ENCODE results near the gene MLLT10.
"Not testable (repeated sequence)": the region's sequence is repeated elsewhere in the genome, so short reads cannot be mapped to it uniquely, and the experiment has no call there.

Gene MLLT10

GRCh38 chr10:21588159-21588558 lies 54.1 kb downstream of the MLLT10 start:
- not testable (repeated sequence) for DNase-seq

- no peak for DNase-seq
Measured at GRCh38 chr10:21593986-21594385, 60.0 kb downstream of the MLLT10 start.

- no peak for DNase-seq
Measured at GRCh38 chr10:21599582-21599981, 65.5 kb downstream of the MLLT10 start.

- DNase-seq: no peak
Measured at GRCh38 chr10:21600804-21601433, 66.9 kb downstream of the MLLT10 start.

- no peak for DNase-seq
Measured at GRCh38 chr10:21602313-21602712, 68.3 kb downstream of the MLLT10 start.

DNA sequence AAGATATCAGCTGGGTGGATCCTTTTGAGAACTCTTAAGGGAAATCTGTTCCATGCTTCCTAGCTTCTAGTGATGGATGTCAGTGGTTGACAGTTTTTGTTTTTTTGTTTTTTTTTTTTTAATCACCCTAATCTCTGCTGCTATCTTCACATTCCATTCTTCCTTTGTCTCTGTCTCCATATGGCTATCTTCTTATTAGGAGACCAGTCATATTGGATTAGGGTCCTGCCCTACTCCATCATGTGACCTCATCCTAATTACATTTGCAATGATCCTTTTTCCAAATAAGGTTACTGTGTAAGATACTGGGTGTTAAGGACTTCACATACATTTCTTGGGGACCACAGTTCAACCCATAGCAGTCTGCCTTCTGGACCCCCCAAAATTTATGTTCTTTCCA lies 69.7 kb downstream of the MLLT10 start:
- DNase-seq: no peak

DNA sequence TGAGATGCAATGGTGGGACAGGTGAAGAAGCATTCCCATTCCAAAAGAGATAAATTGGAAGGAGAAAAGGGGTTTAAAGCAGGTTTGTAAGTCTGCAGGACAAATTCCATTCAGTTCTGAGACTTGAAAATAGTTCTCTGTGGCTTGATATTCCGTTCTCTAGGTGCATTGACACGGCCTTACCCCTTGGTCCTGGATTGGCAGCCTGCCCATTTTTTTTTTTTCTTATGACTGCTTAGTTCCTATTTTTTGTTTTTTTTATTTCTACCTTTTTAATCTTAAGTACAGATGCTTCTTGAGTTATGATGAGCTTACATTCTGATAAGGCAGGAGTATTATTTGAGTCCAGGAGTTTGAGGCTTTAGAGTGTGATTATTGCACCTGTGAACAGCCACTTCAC lies 70.6 kb downstream of the MLLT10 start:
- no peak for DNase-seq

- DNase-seq: no peak
Measured at GRCh38 chr10:21607907-21608306, 73.9 kb downstream of the MLLT10 start.

DNA sequence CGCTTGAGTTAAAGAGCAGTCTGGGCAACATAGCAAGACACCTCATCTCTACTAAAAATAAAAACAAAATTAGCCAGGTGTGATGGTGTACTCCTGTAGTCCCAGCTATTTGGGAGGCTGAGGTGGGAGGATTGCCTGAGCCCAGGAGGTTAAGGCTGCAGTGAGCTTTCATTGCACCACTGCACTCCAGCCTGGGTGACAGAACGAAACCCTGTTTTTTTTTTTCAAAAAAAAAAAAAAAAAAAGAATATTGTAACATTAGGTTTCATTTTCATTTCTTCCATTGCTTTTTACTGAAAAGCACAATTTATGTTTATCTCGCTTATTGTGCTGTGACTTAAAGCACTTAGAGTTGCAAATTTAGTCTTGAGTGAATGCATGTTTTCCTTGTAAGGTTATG lies 80.0 kb downstream of the MLLT10 start:
- DNase-seq: no peak

GRCh38 chr10:21617267-21617666 lies 83.2 kb downstream of the MLLT10 start:
- DNase-seq: no peak

DNA sequence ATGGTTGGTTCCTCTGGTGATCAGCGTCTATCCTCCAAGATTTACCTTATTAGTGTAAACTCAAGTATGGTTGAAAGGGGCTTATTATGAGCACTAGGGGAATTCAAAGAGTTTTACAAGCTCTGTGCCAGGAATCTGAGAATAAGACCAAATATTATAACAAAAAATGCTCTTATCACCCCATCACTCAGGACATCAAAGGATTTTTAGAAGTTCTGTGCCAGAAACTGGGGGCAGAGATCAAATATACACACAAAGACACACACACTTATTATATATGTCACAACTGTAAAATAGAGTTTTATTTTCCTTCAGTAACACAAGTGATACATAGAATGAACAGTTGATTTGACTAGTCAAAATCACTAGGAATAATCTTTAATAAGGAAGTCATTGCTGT lies 89.3 kb downstream of the MLLT10 start:
- DNase-seq: no peak

DNA sequence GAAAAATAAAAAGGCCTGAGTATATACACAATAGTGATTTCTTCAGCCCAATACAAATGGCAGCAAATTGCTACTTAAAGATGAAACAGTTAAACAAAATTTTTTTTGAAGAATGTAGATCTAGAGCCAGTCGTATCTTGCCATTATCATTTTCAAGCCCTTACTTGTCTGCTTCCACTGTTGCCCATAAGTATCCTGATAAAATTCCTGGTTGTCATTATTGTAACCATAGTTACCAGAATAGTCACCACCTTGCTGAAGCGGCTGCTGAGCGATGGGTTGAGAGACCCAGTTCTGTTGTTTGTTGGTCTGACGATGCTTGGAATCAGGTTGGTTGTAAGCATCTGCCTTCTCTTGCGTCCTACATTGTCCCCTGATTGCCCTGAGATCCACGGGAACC lies 90.4 kb downstream of the MLLT10 start:
- DNase-seq: not testable (repeated sequence)

GRCh38 chr10:21624951-21625350 lies 90.9 kb downstream of the MLLT10 start:
- DNase-seq: no peak

DNA sequence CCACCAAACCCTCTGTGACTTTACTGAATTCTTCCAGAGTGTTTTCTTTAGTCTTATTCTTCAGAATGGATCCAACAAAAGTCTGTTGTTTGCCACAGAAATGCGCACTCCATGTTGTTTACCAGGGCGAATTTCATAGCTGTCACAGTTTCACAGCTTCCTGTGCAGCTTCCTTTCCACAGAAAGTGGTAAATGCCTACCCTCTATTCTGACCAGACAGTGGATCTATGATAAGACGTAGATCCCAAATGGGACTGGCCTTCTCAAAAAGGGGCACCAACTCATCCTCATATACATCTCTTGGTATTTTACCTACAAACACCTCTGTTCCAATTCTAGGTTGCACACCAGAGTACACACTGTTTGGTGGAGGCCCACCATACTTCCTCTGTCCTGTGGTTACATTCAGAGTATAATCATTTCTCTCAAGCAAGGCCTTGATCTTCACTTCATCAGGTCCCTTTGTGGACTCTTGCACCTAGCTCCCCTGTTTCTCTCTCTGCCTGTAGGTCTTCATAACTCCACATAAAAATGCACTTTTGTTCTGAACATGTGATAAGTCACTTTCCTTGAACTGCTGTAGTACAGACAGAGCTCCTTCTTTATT lies 91.7 kb downstream of the MLLT10 start:
- no peak for DNase-seq

DNA sequence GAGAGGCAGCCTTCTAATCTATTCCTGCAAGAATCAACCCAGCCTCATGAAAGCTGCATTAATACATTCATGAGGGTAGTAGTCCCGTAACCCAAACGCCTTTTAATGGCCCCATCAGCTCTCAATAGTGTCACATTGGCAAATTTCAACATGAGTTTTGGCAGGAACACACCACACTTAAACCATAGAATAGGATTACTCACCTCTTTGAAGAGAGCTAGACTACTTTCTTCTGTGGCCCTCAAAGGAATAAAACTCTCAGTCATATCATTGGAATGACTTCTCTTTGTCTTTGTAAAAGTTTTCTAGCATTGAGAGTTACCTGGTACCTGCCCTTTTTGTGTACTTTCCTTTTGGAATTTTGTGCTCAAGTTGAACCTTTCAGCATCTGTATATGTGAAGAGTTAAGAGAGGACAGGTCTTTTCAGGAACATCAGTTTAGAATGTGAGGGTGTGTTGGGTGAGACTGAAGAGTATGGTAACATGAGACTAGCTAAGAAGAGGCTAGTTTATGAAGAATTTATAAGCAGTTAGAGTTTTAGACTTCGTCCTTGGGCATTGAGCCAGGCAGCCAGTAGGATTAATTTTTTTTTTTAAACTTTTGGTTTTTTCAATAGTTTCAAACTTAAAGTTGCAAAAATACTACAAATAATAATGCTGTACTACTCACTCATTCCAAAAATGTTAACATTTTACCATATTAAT lies 92.6 kb downstream of the MLLT10 start:
- no peak for DNase-seq

GRCh38 chr10:21627331-21627730 lies 93.3 kb downstream of the MLLT10 start:
- DNase-seq: no peak

GRCh38 chr10:21628023-21628422 lies 94.0 kb downstream of the MLLT10 start:
- no peak for DNase-seq

DNA sequence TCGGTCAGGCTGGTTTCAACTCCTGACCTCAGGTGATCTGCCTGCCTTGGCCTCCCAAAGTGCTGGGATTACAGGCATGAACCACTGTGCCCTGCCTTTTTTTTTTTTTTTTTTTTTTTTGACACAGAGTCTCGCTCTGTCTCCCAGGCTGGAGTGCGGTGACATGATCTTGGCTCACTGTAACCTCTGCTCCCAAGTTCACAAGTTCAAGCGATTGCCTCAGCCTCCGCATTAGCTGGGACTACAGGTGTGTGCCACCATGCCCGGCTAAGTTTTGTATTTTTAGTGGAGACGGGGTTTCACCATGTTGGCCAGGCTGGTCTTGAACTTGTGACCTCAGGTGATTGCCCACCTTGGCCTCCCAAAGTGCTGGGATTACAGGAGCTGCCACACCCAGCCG lies 94.6 kb downstream of the MLLT10 start:
- not testable (repeated sequence) for DNase-seq

GRCh38 chr10:21634599-21635365 lies 100.8 kb downstream of the MLLT10 start:
- no peak for DNase-seq

- no peak for DNase-seq
Measured at GRCh38 chr10:21637795-21638194, 103.8 kb downstream of the MLLT10 start.

- DNase-seq: no peak
Measured at GRCh38 chr10:21638681-21639080, 104.6 kb downstream of the MLLT10 start.

- no peak for DNase-seq
Measured at GRCh38 chr10:21648040-21648439, 114.0 kb downstream of the MLLT10 start.

DNA sequence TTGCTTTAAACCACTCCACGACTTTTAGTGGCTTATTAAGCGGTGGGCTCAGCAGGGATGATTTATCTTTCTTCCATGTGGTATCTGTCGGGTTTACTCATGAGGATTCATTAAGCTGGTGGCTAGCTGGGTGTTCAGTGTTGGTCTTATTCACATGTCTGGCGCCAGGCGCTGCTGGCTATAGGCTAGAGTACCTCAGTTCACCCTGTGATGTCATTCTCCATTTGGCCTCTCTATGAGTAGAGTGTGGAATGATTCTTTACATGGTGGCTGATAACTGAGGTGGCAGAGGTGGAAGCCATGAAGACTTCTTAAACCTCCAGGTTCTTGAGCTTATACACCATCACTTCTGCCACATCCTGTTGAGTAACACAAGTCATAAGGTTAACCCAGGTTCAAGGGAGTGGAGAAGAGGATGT lies 115.4 kb downstream of the MLLT10 start:
- no peak for DNase-seq

DNA sequence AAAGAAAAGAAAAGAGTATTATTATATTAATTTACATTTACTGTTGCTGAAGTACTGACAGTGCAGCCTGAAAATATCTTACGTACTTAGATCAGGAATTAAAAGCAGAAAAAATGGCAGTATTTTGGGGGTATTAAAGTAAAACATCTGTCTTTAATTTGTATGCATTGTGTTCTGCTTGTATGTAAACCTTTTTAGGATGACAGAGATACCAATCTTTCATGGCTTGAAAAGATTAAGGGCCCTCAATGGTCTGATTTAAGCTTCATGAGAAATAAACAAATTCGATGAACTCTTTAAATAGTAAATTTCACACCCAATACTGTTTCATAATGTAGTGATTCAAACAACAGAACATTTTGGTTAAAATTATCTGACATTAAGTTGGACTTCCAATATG lies 116.3 kb downstream of the MLLT10 start:
- DNase-seq: no peak

Data from activated gamma-delta T cell treated with Interleukin-2 at 50 U/mL for 16 hours (primary cell).